H1 (cell line): ENCODE data around the gene ADAMTS3. TPM values are rescaled to one million over a fixed set of nuclear protein-coding genes. Genes with fewer than 3 reads are reported as not detected.

Source experiments
- ASH2L ChIP-seq: fragments of 200-600, 300-600 bp; sonication (generic); IDR thresholded peaks from one replicate; pipeline ENCODE4 v1.7.1; 2017; ENCODE audit warnings: low read length
- CHD7 ChIP-seq: fragments of 300-600 bp; sonication (generic); IDR thresholded peaks from 2 replicates; pipeline ENCODE4 v1.7.1; 2012; ENCODE audit warnings: low read length, moderate library complexity, mild to moderate bottlenecking, inconsistent platforms; ENCODE audit not compliant: insufficient replicate concordance
- MAFK ChIP-seq: IDR thresholded peaks from 2 replicates; pipeline ENCODE4 v1.6.1; 2012; ENCODE audit warnings: low read depth, mild to moderate bottlenecking, improper control_type of control experiment, low read length
- SIN3A ChIP-seq, 2 experiments: IDR thresholded peaks in 1 of 2; conservative IDR thresholded peaks in 1 of 2; 2 replicates each; pipeline ENCODE4 v1.6.1; 2011 to 2012; ENCODE audit warnings: low read length in 2 of 2, improper control_type of control experiment in 1 of 2, low read depth in 1 of 2, mild to moderate bottlenecking in 1 of 2
- TBP ChIP-seq: IDR thresholded peaks from 2 replicates; pipeline ENCODE4 v1.6.1; 2011; ENCODE audit warnings: low read depth, low read length, improper control_type of control experiment
- polyA plus RNA-seq, 7 experiments: library from polyadenylated mRNA; depleted of rRNA in 3 of 7; stranded (reverse) in 5 of 7; unstranded in 2 of 7; fragments of >200 nt in 5 of 7; fragments of 200-250 nt in 2 of 7; gene quantifications; 1 replicate in 5 of 7; 2 replicates in 1 of 7; 4 replicates in 1 of 7; pipeline versions ENCODE4 v1.2.1 to v1.2.3, GENCODE V29; 2011 to 2013; ENCODE audit warnings: missing spikeins in 2 of 7, mixed read lengths in 2 of 7
- total RNA-seq: library from RNA; stranded (reverse); fragmentation: NEBNext Ultra II Directional; extraction: Animal tissue kit (Norgen Biotek cat#: 25700); gene quantifications from 2 replicates; pipeline ENCODE4 v1.2.1, GENCODE V29; 2021

Gene ADAMTS3
- total and polyA plus RNA-seq, 2 of the 8 experiments (the other 6 are each of a cell fraction or from before 2014, with no cell fraction given), result 1.3 to 3.4 TPM

GRCh38 chr4:72312032-72312650, 256.9 kb downstream of the ADAMTS3 start (continued):
- TF ChIP-seq CHD7, result no peak
- TF ChIP-seq MAFK, result no peak
- TF ChIP-seq TBP, result no peak
- TF ChIP-seq SIN3A (conservative IDR thresholded peaks at IDR 0.05 in 1 of 2, IDR thresholded peaks at IDR 0.05 in 1 of 2; ENCODE audit: low read depth in 1 of 2, low read length in 2 of 2), result no peak
- TF ChIP-seq ASH2L, result no peak
